SJCRH30 (cell line): ENCODE measurements around the gene LGALS7. TPM values are rescaled to one million over a fixed set of nuclear protein-coding genes. Genes with fewer than 3 reads are reported as not detected.
"Not testable (repeated sequence)": the region's sequence is repeated elsewhere in the genome, so short reads cannot be mapped to it uniquely, and the experiment has no call there.

ENCODE experiments used
- DNase-seq, 2 experiments: peaks; one replicate each; pipeline ENCODE4 v3.0.0-alpha.2; 2015 to 2020
- H3K27ac ChIP-seq: fragments of 250-450 bp; sonication (Bioruptor Pico); 2 replicates; pipeline ENCODE4 v1.5.1; 2020; ENCODE audit warnings: mild to moderate bottlenecking, moderate library complexity
- H3K27me3 ChIP-seq: fragments of 250-450 bp; sonication (Bioruptor Pico); 2 replicates; pipeline ENCODE4 v1.5.1; 2020; ENCODE audit warnings: mild to moderate bottlenecking, moderate library complexity
- H3K36me3 ChIP-seq: fragments of 250-450 bp; sonication (Bioruptor Pico); 2 replicates; pipeline ENCODE4 v1.5.1; 2020; ENCODE audit warnings: mild to moderate bottlenecking, moderate library complexity
- H3K4me1 ChIP-seq: fragments of 250-450 bp; sonication (Bioruptor Pico); 2 replicates; pipeline ENCODE4 v1.5.1; 2020; ENCODE audit warnings: mild to moderate bottlenecking, moderate library complexity
- H3K4me3 ChIP-seq: fragments of 250-450 bp; sonication (Bioruptor Pico); 2 replicates; pipeline ENCODE4 v1.5.1; 2020; ENCODE audit warnings: mild to moderate bottlenecking, moderate library complexity
- H3K9me3 ChIP-seq: fragments of 250-450 bp; sonication (Bioruptor Pico); replicated peaks from 2 replicates; pipeline ENCODE4 v1.5.1; 2020; ENCODE audit warnings: mild to moderate bottlenecking, moderate library complexity
- total RNA-seq: library from RNA; depleted of rRNA; stranded (reverse); fragments of >200 nt; shearing (Covaris generic); gene quantifications from 2 replicates; pipeline ENCODE4 v1.2.3, GENCODE V29; 2014; rRNA removed

Gene LGALS7
- total RNA-seq, result 0.28 and 0.71 TPM in 2 replicates

- H3K27me3 ChIP-seq, result no peaks in the 10 kb centered on the region; the same call in 1 of the 2 replicates
- no peaks in the 10 kb centered on the region for H3K4me1 ChIP-seq
- no peaks in the 10 kb centered on the region for H3K36me3 ChIP-seq
- no peak within 1 kb of the TSS for H3K4me3 ChIP-seq
- no peaks in the 10 kb centered on the region for H3K9me3 ChIP-seq
- DNase-seq, result no peak
- H3K27ac ChIP-seq, result no peak within 1 kb of the TSS
These were observed at the start of gene LGALS7 for GRCh38 chr19:38773469-38774177. Gene LGALS7 (minus strand): TSS chr19:38773517. CDS start chr19:38773492, 25 bp downstream.

DNA sequence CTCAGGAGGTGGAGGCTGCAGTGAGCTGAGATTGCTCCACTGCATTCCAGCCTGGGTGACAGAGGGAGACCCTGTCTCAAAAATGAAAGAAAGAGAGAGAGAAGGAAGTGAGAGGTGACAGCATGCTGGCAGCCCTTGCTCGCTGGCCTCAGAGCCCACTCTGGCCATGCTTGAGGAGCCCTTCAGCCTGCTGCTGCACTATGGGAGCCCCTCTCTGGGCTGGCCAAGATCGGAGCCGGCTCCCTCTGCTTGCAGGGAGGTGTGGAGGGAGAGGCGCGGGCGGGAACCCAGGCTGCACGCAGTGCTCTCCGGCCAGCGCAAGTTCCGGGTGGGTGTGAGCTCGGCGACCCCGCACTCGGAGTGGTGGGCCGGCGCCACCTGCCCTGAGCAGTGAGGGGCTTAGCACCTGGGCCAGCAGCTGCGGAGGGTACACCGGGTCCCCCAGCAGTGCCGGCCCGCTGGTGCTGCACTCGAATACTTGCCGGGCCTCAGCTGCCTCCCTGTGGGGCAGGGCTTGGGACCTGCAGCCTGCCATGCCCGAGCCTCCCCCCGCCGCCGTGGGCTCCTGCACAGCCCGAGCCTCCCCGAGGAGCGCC is 48.0 kb upstream of the LGALS7 start:
- DNase-seq, H3K4me3 ChIP-seq, H3K4me1 ChIP-seq, H3K27me3 ChIP-seq, H3K27ac ChIP-seq, H3K9me3 ChIP-seq: not testable (repeated sequence)
- H3K36me3 ChIP-seq, result peaks cover 14% of the 10 kb centered on the region; the same call in 1 of the 2 replicates

DNA sequence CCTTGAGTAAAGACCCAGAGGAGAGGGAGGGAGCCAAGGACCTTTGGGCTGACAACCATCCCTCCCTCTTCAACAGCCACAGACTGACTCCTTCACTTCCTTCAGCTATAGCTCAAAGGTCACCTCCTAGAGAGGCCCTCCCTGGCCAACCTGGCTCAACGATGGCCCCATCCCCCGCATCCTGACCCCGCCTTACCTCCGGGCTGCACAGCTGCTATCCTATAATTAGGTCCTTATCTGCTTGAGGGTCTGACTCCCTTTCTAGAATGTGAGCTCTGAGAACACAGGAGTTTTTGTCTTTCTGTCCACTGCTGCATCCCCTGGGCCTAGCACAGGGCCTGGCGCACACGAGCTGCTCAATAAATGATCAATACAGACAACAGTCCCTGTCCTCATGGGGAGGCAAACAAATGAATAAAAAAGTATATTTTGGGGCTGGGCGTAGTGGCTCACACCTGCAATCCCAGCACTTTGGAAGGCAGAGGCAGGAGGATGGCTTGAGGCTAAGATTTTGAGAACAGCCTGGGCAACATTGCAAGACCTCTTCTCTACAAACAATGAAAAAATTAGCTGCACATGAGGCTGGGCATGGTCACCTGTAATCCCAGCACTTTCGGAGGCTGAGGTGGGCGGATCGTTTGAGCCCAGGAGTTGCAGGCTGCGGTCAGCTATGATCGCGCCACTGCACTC is 46.1 kb upstream of the LGALS7 start:
- Histone ChIP-seq H3K36me3 (peaks cover 20% of the 10 kb centered on the region; the same call in 1 of the 2 replicates), H3K4me1 (no peaks in the 10 kb centered on the region), H3K9me3 (peaks cover 8% of the 10 kb centered on the region), H3K4me3 (no peak overlapping the region), H3K27ac (no peak overlapping the region), H3K27me3 (no peaks in the 10 kb centered on the region)
- DNase-seq, result peak in 1 of 2 experiments; percentile 42

GRCh38 chr19:38817081-38817480 is 43.8 kb upstream of the LGALS7 start:
- no peaks in the 10 kb centered on the region for H3K27me3 ChIP-seq
- no peak overlapping the region for H3K4me3 ChIP-seq
- H3K9me3 ChIP-seq, result peaks cover 8% of the 10 kb centered on the region
- H3K4me1 ChIP-seq, result no peaks in the 10 kb centered on the region
- H3K36me3 ChIP-seq, result peaks cover 13% of the 10 kb centered on the region; the same call in 1 of the 2 replicates
- no peak overlapping the region for H3K27ac ChIP-seq
- DNase-seq, result no peak

GRCh38 chr19:38816131-38816750 is 42.9 kb upstream of the LGALS7 start:
- H3K27me3 ChIP-seq, result no peaks in the 10 kb centered on the region
- H3K36me3 ChIP-seq, result peaks cover 13% of the 10 kb centered on the region; the same call in 1 of the 2 replicates
- H3K9me3 ChIP-seq, result peaks cover 1% of the 10 kb centered on the region
- H3K27ac ChIP-seq, result no peak overlapping the region
- no peaks in the 10 kb centered on the region for H3K4me1 ChIP-seq
- no peak overlapping the region for H3K4me3 ChIP-seq
- no peak for DNase-seq

- no peaks in the 10 kb centered on the region for H3K4me1 ChIP-seq
- H3K27me3 ChIP-seq, result no peaks in the 10 kb centered on the region
- H3K4me3 ChIP-seq, result no peak overlapping the region
- no peak overlapping the region for H3K27ac ChIP-seq
- no peaks in the 10 kb centered on the region for H3K9me3 ChIP-seq
- peaks cover 13% of the 10 kb centered on the region; the same call in 1 of the 2 replicates for H3K36me3 ChIP-seq
- no peak for DNase-seq
These were observed 42.0 kb upstream of the LGALS7 start for GRCh38 chr19:38815059-38816001.

DNA sequence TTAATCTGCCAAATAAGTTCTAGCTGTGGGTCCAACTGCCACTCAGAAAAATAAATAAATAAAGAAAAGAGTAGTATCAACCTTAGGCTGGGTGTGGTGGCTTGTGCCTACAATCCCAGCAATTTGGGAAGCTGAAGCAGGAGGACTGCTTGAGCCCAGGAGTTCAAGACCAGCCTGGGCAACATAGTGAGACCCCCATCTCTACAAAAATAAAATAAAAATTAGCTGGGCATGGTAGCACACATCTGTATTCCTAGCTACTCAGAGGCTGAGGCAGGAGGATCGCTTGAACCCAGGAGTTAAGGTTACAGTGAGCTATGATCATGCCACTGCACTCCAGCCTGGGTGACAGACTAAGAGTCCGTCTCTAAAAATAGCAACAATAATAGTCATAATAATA is 40.6 kb upstream of the LGALS7 start:
- DNase-seq, result not testable (repeated sequence)

DNA sequence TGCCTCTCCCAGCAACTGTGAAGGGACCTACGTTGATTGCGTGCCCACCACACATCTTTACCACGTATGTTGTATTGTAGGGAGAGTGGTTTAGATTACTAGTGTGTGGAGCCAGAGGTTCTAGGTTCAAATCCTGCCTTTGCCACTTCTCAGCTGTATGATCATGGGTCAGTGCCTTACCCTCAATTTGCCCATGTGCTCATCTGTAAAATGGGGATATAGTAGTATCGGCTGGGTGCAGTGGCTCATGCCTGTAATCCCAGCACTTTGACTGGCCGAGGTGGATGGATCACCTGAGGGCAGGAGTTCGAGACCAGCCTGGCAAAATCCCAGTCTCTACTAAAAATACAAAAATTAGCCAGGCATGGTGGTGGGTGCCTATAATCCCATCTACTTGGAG is 40.0 kb upstream of the LGALS7 start:
- Histone ChIP-seq H3K27ac (no peak overlapping the region), H3K4me1 (no peaks in the 10 kb centered on the region), H3K4me3 (no peak overlapping the region), H3K9me3 (no peaks in the 10 kb centered on the region), H3K36me3 (peaks cover 13% of the 10 kb centered on the region; the same call in 1 of the 2 replicates), H3K27me3 (no peaks in the 10 kb centered on the region)
- DNase-seq, result no peak

More for the DNA sequence above, 40.6 kb upstream of the LGALS7 start:
- not testable (repeated sequence) for H3K4me3 ChIP-seq, H3K27ac ChIP-seq, H3K27me3 ChIP-seq, H3K4me1 ChIP-seq, H3K9me3 ChIP-seq
- H3K36me3 ChIP-seq, result peaks cover 13% of the 10 kb centered on the region; the same call in 1 of the 2 replicates

GRCh38 chr19:38812841-38813320 is 39.6 kb upstream of the LGALS7 start, which contains the start of gene LGALS4:
Gene LGALS4 (minus strand): TSS chr19:38812945. CDS start chr19:38812886, 59 bp downstream.
- Histone ChIP-seq H3K27ac (no peak within 1 kb of the TSS), H3K4me3 (no peak within 1 kb of the TSS), H3K27me3 (no peaks in the 10 kb centered on the region), H3K36me3 (peaks cover 13% of the 10 kb centered on the region; the same call in 1 of the 2 replicates), H3K4me1 (no peaks in the 10 kb centered on the region), H3K9me3 (no peaks in the 10 kb centered on the region)
- DNase-seq, result no peak

DNA sequence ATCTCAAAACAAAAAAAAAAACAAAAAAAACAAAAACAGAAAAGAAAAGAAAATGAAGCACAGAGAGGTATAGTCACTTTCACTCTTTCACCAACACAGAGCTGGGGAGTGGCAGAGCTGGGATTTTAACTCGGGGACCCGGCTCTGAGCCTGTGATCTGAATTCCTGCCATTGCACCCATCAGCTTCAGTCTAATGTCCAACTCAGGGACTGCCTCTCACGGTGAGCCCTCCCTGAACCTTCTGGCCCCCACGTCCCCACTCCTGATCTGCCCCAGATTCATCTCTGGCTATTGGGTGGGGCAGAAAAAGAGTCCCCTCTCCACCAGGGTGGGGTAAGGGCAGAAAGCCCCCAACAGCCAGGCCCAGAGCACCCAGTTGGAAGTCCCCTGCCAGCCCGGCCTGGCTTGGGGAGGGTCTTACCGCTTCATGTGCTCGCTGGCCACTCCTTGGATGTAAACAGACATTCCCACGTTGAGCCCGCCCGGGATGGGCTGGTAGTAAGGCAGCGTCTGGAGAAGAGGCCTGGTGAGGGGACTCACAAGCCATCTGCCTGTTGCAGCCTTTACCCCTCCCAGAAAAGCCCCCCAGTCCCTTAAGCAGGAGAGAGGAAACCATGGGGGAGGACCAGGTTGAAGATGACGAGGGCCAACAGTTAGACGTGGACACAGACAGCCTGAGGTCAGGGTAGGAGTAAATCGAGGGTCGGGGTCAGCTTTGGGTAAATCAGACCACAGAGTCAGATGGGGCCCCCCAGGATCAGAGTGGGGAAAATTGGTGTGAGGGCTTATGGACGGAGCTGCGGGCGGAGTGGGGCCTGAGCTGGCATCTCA is 38.9 kb upstream of the LGALS7 start:
- peaks cover 9% of the 10 kb centered on the region; the same call in 1 of the 2 replicates for H3K36me3 ChIP-seq
- H3K4me3 ChIP-seq, result no peak overlapping the region
- H3K27ac ChIP-seq, result no peak overlapping the region
- no peaks in the 10 kb centered on the region for H3K9me3 ChIP-seq
- no peaks in the 10 kb centered on the region for H3K27me3 ChIP-seq
- DNase-seq, result no peak
- no peaks in the 10 kb centered on the region for H3K4me1 ChIP-seq

- H3K9me3 ChIP-seq, result no peaks in the 10 kb centered on the region
- no peaks in the 10 kb centered on the region for H3K36me3 ChIP-seq
- no peak for DNase-seq
- no peaks in the 10 kb centered on the region for H3K27me3 ChIP-seq
- no peaks in the 10 kb centered on the region for H3K4me1 ChIP-seq
- H3K4me3 ChIP-seq, result no peak overlapping the region
- H3K27ac ChIP-seq, result no peak overlapping the region
These were observed 36.4 kb upstream of the LGALS7 start for GRCh38 chr19:38809592-38810252.

GRCh38 chr19:38808741-38809140 is 35.4 kb upstream of the LGALS7 start:
- Histone ChIP-seq H3K4me1 (no peaks in the 10 kb centered on the region), H3K4me3 (no peak overlapping the region), H3K27me3 (no peaks in the 10 kb centered on the region), H3K9me3 (no peaks in the 10 kb centered on the region), H3K27ac (no peak overlapping the region), H3K36me3 (no peaks in the 10 kb centered on the region)
- no peak for DNase-seq
